COLO829 (cell line): ENCODE data around the gene SLC29A2.

Experiments
- DNase-seq: peaks from one replicate; pipeline ENCODE4 v3.0.0; 2012; ENCODE audit warnings: low spot score

The SLC29A2 gene

GRCh38 chr11:66371627-66372415, at the start of gene SLC29A2:
Gene SLC29A2, minus strand, starts transcription at chr11:66371760. Its CDS starts 169 bp downstream, at chr11:66371591.
- DNase-seq, result no peak

GRCh38 chr11:66420671-66421476, 49.3 kb upstream of the SLC29A2 start, which contains the start of gene NPAS4:
Gene NPAS4, plus strand, starts transcription at chr11:66421035. Its CDS starts 145 bp downstream, at chr11:66421180.
- DNase-seq, result no peak

GRCh38 chr11:66419825-66420224, 48.3 kb upstream of the SLC29A2 start:
- no peak for DNase-seq

- DNase-seq, result no peak
Observed at GRCh38 chr11:66418986-66419308, 47.4 kb upstream of the SLC29A2 start.

- DNase-seq, result peak; percentile 76
Observed at GRCh38 chr11:66418168-66418985, 46.8 kb upstream of the SLC29A2 start.

GRCh38 chr11:66417000-66417399, 45.4 kb upstream of the SLC29A2 start:
- no peak for DNase-seq

GRCh38 chr11:66415423-66415822, 43.9 kb upstream of the SLC29A2 start:
- no peak for DNase-seq

- DNase-seq, result no peak
Observed at GRCh38 chr11:66414120-66414934, 42.8 kb upstream of the SLC29A2 start.

GRCh38 chr11:66413167-66413566, 41.6 kb upstream of the SLC29A2 start:
- no peak for DNase-seq

GRCh38 chr11:66412110-66412509, 40.5 kb upstream of the SLC29A2 start:
- DNase-seq, result no peak

GRCh38 chr11:66411323-66411722, 39.8 kb upstream of the SLC29A2 start:
- DNase-seq, result no peak

- DNase-seq, result no peak
Observed at GRCh38 chr11:66410191-66410590, 38.6 kb upstream of the SLC29A2 start.

- DNase-seq, result no peak
Observed at GRCh38 chr11:66409226-66409625, 37.7 kb upstream of the SLC29A2 start.

GRCh38 chr11:66408488-66409214, 37.1 kb upstream of the SLC29A2 start:
- peak; percentile 88 for DNase-seq

- no peak for DNase-seq
Observed at GRCh38 chr11:66407651-66408050, 36.1 kb upstream of the SLC29A2 start.

- no peak for DNase-seq
Observed at GRCh38 chr11:66393954-66394353, 22.4 kb upstream of the SLC29A2 start.

GRCh38 chr11:66391322-66391721, 19.8 kb upstream of the SLC29A2 start:
- no peak for DNase-seq

GRCh38 chr11:66388780-66389386, 17.3 kb upstream of the SLC29A2 start:
- peak; percentile 44 for DNase-seq

GRCh38 chr11:66386171-66387069, 14.9 kb upstream of the SLC29A2 start:
- peak; percentile 46 for DNase-seq
